GM21526 (cell line): Measurements from ENCODE around the gene AATK.

Experiments
- ATAC-seq: cut with Tn5 transposase; IDR thresholded peaks from one replicate; pipeline ENCODE4 v1.9.1; 2021; ENCODE audit warnings: moderate library complexity; ENCODE audit not compliant: unreplicated experiment, low FRiP score

The AATK gene

GRCh38 chr17:81166033-81166492, at the start of gene AATK:
AATK (minus strand) TSS chr17:81166221; CDS start chr17:81165992, 229 bp downstream.
- ATAC-seq: no peak

GRCh38 chr17:81213978-81214377, 48.0 kb upstream of the AATK start:
- no peak for ATAC-seq

GRCh38 chr17:81212365-81212764, 46.3 kb upstream of the AATK start:
- no peak for ATAC-seq

- no peak for ATAC-seq
These were observed 44.8 kb upstream of the AATK start for GRCh38 chr17:81210868-81211267.

GRCh38 chr17:81210466-81210865, 44.4 kb upstream of the AATK start:
- no peak for ATAC-seq

- ATAC-seq: no peak
These were observed 43.1 kb upstream of the AATK start for GRCh38 chr17:81209141-81209540.

- ATAC-seq: no peak
These were observed 42.6 kb upstream of the AATK start for GRCh38 chr17:81208651-81209050.

GRCh38 chr17:81207610-81208581, 41.9 kb upstream of the AATK start:
- no peak for ATAC-seq

- no peak for ATAC-seq
These were observed 40.6 kb upstream of the AATK start for GRCh38 chr17:81206657-81207056.

GRCh38 chr17:81206166-81206565, 40.1 kb upstream of the AATK start:
- ATAC-seq: no peak

GRCh38 chr17:81204578-81204977, 38.6 kb upstream of the AATK start:
- ATAC-seq: no peak

GRCh38 chr17:81203136-81203535, 37.1 kb upstream of the AATK start:
- ATAC-seq: no peak

GRCh38 chr17:81202318-81202717, 36.3 kb upstream of the AATK start:
- no peak for ATAC-seq

- no peak for ATAC-seq
These were observed 34.9 kb upstream of the AATK start for GRCh38 chr17:81200695-81201580.

- ATAC-seq: no peak
These were observed 34.2 kb upstream of the AATK start for GRCh38 chr17:81200201-81200600.

GRCh38 chr17:81199482-81199830, 33.4 kb upstream of the AATK start:
- ATAC-seq: no peak

- no peak for ATAC-seq
These were observed 32.9 kb upstream of the AATK start for GRCh38 chr17:81198826-81199481.

GRCh38 chr17:81197831-81198490, 31.9 kb upstream of the AATK start:
- ATAC-seq: no peak

GRCh38 chr17:81197409-81197795, 31.4 kb upstream of the AATK start:
- no peak for ATAC-seq
